ENCODE measurements around the gene MPDZ. TPM values are rescaled to one million over a fixed set of nuclear protein-coding genes. Genes with fewer than 3 reads are reported as not detected.
"Not testable (repeated sequence)": the region's sequence is repeated elsewhere in the genome, so short reads cannot be mapped to it uniquely, and the experiment has no call there.

Gene MPDZ
- total RNA-seq, 1 donor from 2014 or later = 88.3 TPM

- H3K79me2 ChIP-seq (ENCODE audit: low read depth) = no peaks in the 10 kb centered on the region
- Mint-ChIP-seq H3K4me1 (no peaks in the 10 kb centered on the region), H3K9me3 (no peaks in the 10 kb centered on the region), H3K4me3 (no peak overlapping the region), H3K27ac (no peak overlapping the region), H3K27me3 (ENCODE audit: insufficient read depth, low read depth) (no peaks in the 10 kb centered on the region), H3K36me3 (peaks cover 12% of the 10 kb centered on the region)
- no peak overlapping the region for H3K4me3 ChIP-seq
- no peaks in the 10 kb centered on the region for H4K20me1 ChIP-seq (ENCODE audit: low read depth)
- H3K27me3 ChIP-seq = no peaks in the 10 kb centered on the region
- H3K9me3 ChIP-seq (ENCODE audit: low read depth) = no peaks in the 10 kb centered on the region
- no peaks in the 10 kb centered on the region for H3K4me1 ChIP-seq
- no peaks in the 10 kb centered on the region for H3F3A ChIP-seq (ENCODE audit: low read depth)
- TF ChIP-seq EZH2 (IDR thresholded peaks at IDR 0.05) (no peak), EZH2phosphoT487 (IDR thresholded peaks at IDR 0.05) (no peak), CTCF (IDR thresholded peaks at IDR 0.05) (no peak)
- H3K4me2 ChIP-seq = no peak overlapping the region
- H2AFZ ChIP-seq (replicated peaks) = no peak overlapping the region
- no peak for DNase-seq (ENCODE audit: low spot score)
- no peak overlapping the region for H3K9ac ChIP-seq
- H3K36me3 ChIP-seq = peaks cover 3% of the 10 kb centered on the region
- no peak overlapping the region for H3K27ac ChIP-seq
Observed at GRCh38 chr9:13234932-13235331, 44.6 kb downstream of the MPDZ start.

GRCh38 chr9:13228431-13228830 lies 51.1 kb downstream of the MPDZ start:
- Histone ChIP-seq H2AFZ (replicated peaks) (no peak overlapping the region), H3K4me2 (no peak overlapping the region), H4K20me1 (ENCODE audit: low read depth) (no peaks in the 10 kb centered on the region), H3K9ac (no peak overlapping the region), H3K36me3 (peaks cover 6% of the 10 kb centered on the region), H3K27ac (no peak overlapping the region), H3K27me3 (no peaks in the 10 kb centered on the region), H3K79me2 (ENCODE audit: low read depth) (no peaks in the 10 kb centered on the region), H3K4me1 (no peaks in the 10 kb centered on the region), H3F3A (ENCODE audit: low read depth) (no peaks in the 10 kb centered on the region), H3K9me3 (ENCODE audit: low read depth) (no peaks in the 10 kb centered on the region), H3K4me3 (no peak overlapping the region)
- no peaks in the 10 kb centered on the region for H3K4me1 Mint-ChIP-seq
- no peaks in the 10 kb centered on the region for H3K27me3 Mint-ChIP-seq (ENCODE audit: insufficient read depth, low read depth)
- H3K9me3 Mint-ChIP-seq = no peaks in the 10 kb centered on the region
- TF ChIP-seq EZH2 (IDR thresholded peaks at IDR 0.05) (no peak), EZH2phosphoT487 (IDR thresholded peaks at IDR 0.05) (no peak), CTCF (IDR thresholded peaks at IDR 0.05) (no peak)
- no peak overlapping the region for H3K4me3 Mint-ChIP-seq
- peaks cover 15% of the 10 kb centered on the region for H3K36me3 Mint-ChIP-seq
- H3K27ac Mint-ChIP-seq = no peak overlapping the region
- DNase-seq (ENCODE audit: low spot score) = no peak

- Histone ChIP-seq H2AFZ (replicated peaks) (no peak overlapping the region), H3K9ac (no peak overlapping the region), H3F3A (ENCODE audit: low read depth) (no peaks in the 10 kb centered on the region), H3K9me3 (ENCODE audit: low read depth) (no peaks in the 10 kb centered on the region), H3K36me3 (peaks cover 12% of the 10 kb centered on the region), H3K79me2 (ENCODE audit: low read depth) (no peaks in the 10 kb centered on the region), H3K27me3 (no peaks in the 10 kb centered on the region), H3K4me2 (no peak overlapping the region), H4K20me1 (ENCODE audit: low read depth) (no peaks in the 10 kb centered on the region), H3K27ac (no peak overlapping the region), H3K4me1 (no peaks in the 10 kb centered on the region), H3K4me3 (no peak overlapping the region)
- H3K27ac Mint-ChIP-seq = no peak overlapping the region
- H3K27me3 Mint-ChIP-seq (ENCODE audit: insufficient read depth, low read depth) = no peaks in the 10 kb centered on the region
- H3K4me3 Mint-ChIP-seq = no peak overlapping the region
- no peak for DNase-seq (ENCODE audit: low spot score)
- H3K9me3 Mint-ChIP-seq = no peaks in the 10 kb centered on the region
- H3K4me1 Mint-ChIP-seq = no peaks in the 10 kb centered on the region
- H3K36me3 Mint-ChIP-seq = peaks cover 37% of the 10 kb centered on the region
- no peak for TF ChIP-seq EZH2 (IDR thresholded peaks at IDR 0.05)
- TF ChIP-seq EZH2phosphoT487 (IDR thresholded peaks at IDR 0.05) = no peak
- no peak for TF ChIP-seq CTCF (IDR thresholded peaks at IDR 0.05)
Observed at GRCh38 chr9:13224366-13224765, 55.1 kb downstream of the MPDZ start.

GRCh38 chr9:13222733-13223132 lies 56.8 kb downstream of the MPDZ start:
- not testable (repeated sequence) for H3K27me3 Mint-ChIP-seq (ENCODE audit: insufficient read depth, low read depth); H3K4me3 Mint-ChIP-seq; H2AFZ ChIP-seq (replicated peaks); H3K4me1 Mint-ChIP-seq; H3K27me3 ChIP-seq; H3F3A ChIP-seq (ENCODE audit: low read depth); H3K4me2 ChIP-seq; H3K4me3 ChIP-seq; H3K4me1 ChIP-seq; H3K27ac Mint-ChIP-seq; DNase-seq (ENCODE audit: low spot score); H4K20me1 ChIP-seq (ENCODE audit: low read depth); H3K9ac ChIP-seq; H3K9me3 Mint-ChIP-seq; H3K9me3 ChIP-seq (ENCODE audit: low read depth); H3K27ac ChIP-seq; H3K79me2 ChIP-seq (ENCODE audit: low read depth)
- peaks cover 42% of the 10 kb centered on the region for H3K36me3 Mint-ChIP-seq
- H3K36me3 ChIP-seq = peaks cover 12% of the 10 kb centered on the region

All from neural progenitor cell (in vitro differentiated cells).